HepG2 (cell line): ENCODE measurements around the gene CBLC. TPM values are rescaled to one million over a fixed set of nuclear protein-coding genes. Genes with fewer than 3 reads are reported as not detected.

Experiments
- ATM ChIP-seq: fragments of 450-650 bp; IDR thresholded peaks from 2 replicates; pipeline ENCODE4 v1.7.1; 2017; ENCODE audit warnings: mild to moderate bottlenecking, borderline replicate concordance
- CC2D1A ChIP-seq: sonication (generic); formaldehyde crosslinking; IDR thresholded peaks from 2 replicates; pipeline ENCODE4 v1.8.1; 2023; ENCODE audit warnings: mild to moderate bottlenecking, missing genetic modification reagents
- EHMT2 ChIP-seq: fragments of 200-600 bp; sonication (generic); IDR thresholded peaks from 2 replicates; pipeline ENCODE4 v1.7.0; 2017; ENCODE audit warnings: antibody characterized with exemption, low read depth, low read length, borderline replicate concordance
- KLF12 ChIP-seq: sonication (generic); formaldehyde crosslinking; IDR thresholded peaks from 2 replicates; pipeline ENCODE4 v1.4.0; 2020; ENCODE audit warnings: missing genetic modification reagents, borderline replicate concordance
- KMT2B ChIP-seq: IDR thresholded peaks from 2 replicates; pipeline ENCODE4 v1.6.1; 2016; ENCODE audit warnings: missing genetic modification reagents, missing compliant biosample characterization
- MXD4 ChIP-seq: IDR thresholded peaks from 2 replicates; pipeline ENCODE4 v1.6.1; 2016; ENCODE audit warnings: mild to moderate bottlenecking, missing biosample characterization, missing genetic modification reagents
- PCBP1 ChIP-seq: fragments of 200-400 bp; formaldehyde crosslinking; IDR thresholded peaks from 2 replicates; pipeline ENCODE4 v1.6.1; 2017; ENCODE audit warnings: mild to moderate bottlenecking, low read depth, low read length, borderline replicate concordance
- POGK ChIP-seq: sonication (generic); formaldehyde crosslinking; conservative IDR thresholded peaks from 2 replicates; pipeline ENCODE4 v1.8.0; 2022; ENCODE audit warnings: mild to moderate bottlenecking, moderate library complexity, missing genetic modification reagents
- POLR2A ChIP-seq, 2 experiments: IDR thresholded peaks; 2 replicates each; pipeline ENCODE4 v1.6.1; 2011; ENCODE audit warnings: low read depth in 2 of 2, low read length in 2 of 2, mild to moderate bottlenecking in 1 of 2, moderate library complexity in 1 of 2; ENCODE audit not compliant: insufficient read depth in 1 of 2
- RAD21 ChIP-seq: fragments of 450-650 bp; formaldehyde crosslinking; IDR thresholded peaks from 2 replicates; pipeline ENCODE4 v1.5.0; 2020; ENCODE audit warnings: mild to moderate bottlenecking
- SAFB2 ChIP-seq: sonication (generic); formaldehyde crosslinking; IDR thresholded peaks from 2 replicates; pipeline ENCODE4 v1.5.1; 2020; ENCODE audit warnings: missing genetic modification reagents, low read depth, mild to moderate bottlenecking, borderline replicate concordance
- TBX3 ChIP-seq: fragments of 450-650 bp; IDR thresholded peaks from 2 replicates; pipeline ENCODE4 v1.6.1; 2017; ENCODE audit warnings: antibody characterized with exemption, mild to moderate bottlenecking, inconsistent platforms, borderline replicate concordance
- THAP9 ChIP-seq: sonication (generic); formaldehyde crosslinking; IDR thresholded peaks from 2 replicates; pipeline ENCODE4; 2020; ENCODE audit warnings: missing genetic modification reagents, mild to moderate bottlenecking, borderline replicate concordance
- TRAFD1 ChIP-seq: sonication (generic); formaldehyde crosslinking; IDR thresholded peaks from 2 replicates; pipeline ENCODE4 v1.5.1; 2020; ENCODE audit warnings: missing genetic modification reagents, mild to moderate bottlenecking, borderline replicate concordance
- ZBTB21 ChIP-seq: sonication (generic); formaldehyde crosslinking; IDR thresholded peaks from 2 replicates; pipeline ENCODE4 v1.4.0; 2020; ENCODE audit warnings: missing genetic modification reagents
- ZFX ChIP-seq: sonication (generic); formaldehyde crosslinking; IDR thresholded peaks from 2 replicates; pipeline ENCODE4 v1.4.0; 2020; ENCODE audit warnings: mild to moderate bottlenecking, low read depth, missing genetic modification reagents, moderate library complexity
- ZKSCAN1 ChIP-seq: fragments of 150-350 bp; IDR thresholded peaks from 2 replicates; pipeline ENCODE4 v1.6.1; 2014; ENCODE audit warnings: low read length
- ZNF124 ChIP-seq: sonication (generic); formaldehyde crosslinking; IDR thresholded peaks from 2 replicates; pipeline ENCODE4 v1.4.0; 2020; ENCODE audit warnings: missing genetic modification reagents
- ZNF451 ChIP-seq: sonication (generic); formaldehyde crosslinking; IDR thresholded peaks from 2 replicates; pipeline ENCODE4 v1.5.0; 2020; ENCODE audit warnings: mild to moderate bottlenecking, missing genetic modification reagents
- ZNF460 ChIP-seq: sonication (generic); formaldehyde crosslinking; IDR thresholded peaks from 2 replicates; pipeline ENCODE4 v1.5.1; 2020; ENCODE audit warnings: missing genetic modification reagents, mild to moderate bottlenecking, borderline replicate concordance
- ZNF569 ChIP-seq: sonication (generic); formaldehyde crosslinking; IDR thresholded peaks from 2 replicates; pipeline ENCODE4 v1.5.0; 2020; ENCODE audit warnings: mild to moderate bottlenecking, missing genetic modification reagents, moderate library complexity, borderline replicate concordance
- ZNF598 ChIP-seq: sonication (generic); formaldehyde crosslinking; IDR thresholded peaks from 2 replicates; pipeline ENCODE4 v1.5.1; 2020; ENCODE audit warnings: mild to moderate bottlenecking, missing genetic modification reagents, borderline replicate concordance
- ZNF775 ChIP-seq: sonication (generic); formaldehyde crosslinking; IDR thresholded peaks from 2 replicates; pipeline ENCODE4 v1.4.0; 2020; ENCODE audit warnings: missing genetic modification reagents, mild to moderate bottlenecking, moderate library complexity, borderline replicate concordance
- polyA plus RNA-seq, 8 experiments: library from polyadenylated mRNA; depleted of rRNA in 3 of 8; stranded (reverse) in 7 of 8; unstranded in 1 of 8; fragments of >200 nt; fragmentation: Illumina TruSeq in 4 of 8; extraction: Trizol in 4 of 8; gene quantifications; 2 replicates each; pipeline versions ENCODE4 v1.2.1 to v1.2.3, GENCODE V29; 2011 to 2016; ENCODE audit warnings: low read depth in 4 of 8, missing spikeins in 1 of 8, mixed read lengths in 1 of 8; ENCODE audit not compliant: insufficient read depth in 1 of 8
- total RNA-seq, 5 experiments: library from RNA; depleted of rRNA; stranded (reverse); fragments of >200 nt; fragmentation: Illumina TruSeq; extraction: Trizol; gene quantifications; 2 replicates each; pipeline ENCODE4 v1.2.3, GENCODE V29; 2016; ENCODE audit warnings: low read depth in 1 of 5

The CBLC gene
- total and polyA plus RNA-seq, 2 of the 13 experiments (the other 11 are each of a cell fraction or from before 2014, with no cell fraction given) = 1.8 to 2.6 TPM

GRCh38 chr19:44808463-44809371 lies 31.0 kb downstream of the CBLC start, which contains the start of gene BCAM (continued):
- peak; percentile 8; the same call in 1 of the 2 replicates for TF ChIP-seq MXD4 (CRISPR knock-in tag)
- no peak for TF ChIP-seq CC2D1A
- TF ChIP-seq TBX3 = no peak
- no peak for TF ChIP-seq ZNF451 (CRISPR knock-in tag)
- no peak for TF ChIP-seq ZNF569
- no peak for TF ChIP-seq ZNF775 (CRISPR knock-in tag)
- TF ChIP-seq SAFB2 (CRISPR knock-in tag) = 0 out of 2 replicates have a peak, but pooled peaks have one; percentile 24
- no peak for TF ChIP-seq KMT2B (CRISPR knock-in tag)
- TF ChIP-seq KLF12 (CRISPR knock-in tag) = no peak
- TF ChIP-seq ZKSCAN1 = no peak
- no peak for TF ChIP-seq ZBTB21
- no peak for TF ChIP-seq RAD21 (CRISPR knock-in tag)
- TF ChIP-seq TRAFD1 (CRISPR knock-in tag) = no peak
- TF ChIP-seq POLR2A (IDR thresholded peaks at IDR 0.05; ENCODE audit: insufficient read depth in 1 of 2, low read depth in 2 of 2, low read length in 2 of 2) = peak in 1 of 2 experiments; percentile 94; a peak in 3 of 4 replicates
- TF ChIP-seq POGK (CRISPR knock-in tag) = peak; percentile 55; the same call in 1 of the 2 replicates
- 0 out of 2 replicates have a peak, but pooled peaks have one; percentile 39 for TF ChIP-seq ZNF598 (CRISPR knock-in tag)
- TF ChIP-seq ZFX (CRISPR knock-in tag) = peak; percentile 81
- no peak for TF ChIP-seq PCBP1
- TF ChIP-seq ATM = no peak
- TF ChIP-seq ZNF460 (CRISPR knock-in tag) = no peak; the same call in 1 of the 2 replicates
- TF ChIP-seq ZNF124 (CRISPR knock-in tag) = no peak
- no peak; the same call in 1 of the 2 replicates for TF ChIP-seq THAP9 (CRISPR knock-in tag)
- TF ChIP-seq EHMT2 = no peak
